ENCODE results near the gene NUP43. TPM values are rescaled to one million over a fixed set of nuclear protein-coding genes. Genes with fewer than 3 reads are reported as not detected.
A peak's percentile ranks its signal among the peaks of the same experiment; 100 is the strongest.
"Not testable (repeated sequence)": the region's sequence is repeated elsewhere in the genome, so short reads cannot be mapped to it uniquely, and the experiment has no call there.

NUP43 gene
- total RNA-seq, 2 donors from 2014 or later, result 18.3 to 26.7 TPM

- Histone ChIP-seq H3K36me3 (no peaks in the 10 kb centered on the region), H3K4me1 (ENCODE audit: control insufficient read depth in 1 of 2, low read depth in 2 of 2) (peaks cover 7 to 21% of the 10 kb centered on the region in 2 donors), H3K4me3 (no peak overlapping the region), H3K27me3 (replicated peaks; ENCODE audit: insufficient read depth) (no peaks in the 10 kb centered on the region), H3K27ac (no peak overlapping the region), H3K9me3 (no peaks in the 10 kb centered on the region)
- no peak for ATAC-seq (ENCODE audit: insufficient number of reproducible peaks, low FRiP score, low read depth)
- DNase-seq (ENCODE audit: low spot score), result no peak
- no peak for TF ChIP-seq CTCF (IDR thresholded peaks at IDR 0.05)
These were observed 6.5 kb upstream of the NUP43 start for GRCh38 chr6:149752600-149753373.

- H3K27ac ChIP-seq; DNase-seq (ENCODE audit: low spot score); H3K9me3 ChIP-seq; H3K4me3 ChIP-seq; H3K36me3 ChIP-seq; ATAC-seq (ENCODE audit: insufficient number of reproducible peaks, low FRiP score, low read depth); H3K27me3 ChIP-seq (replicated peaks; ENCODE audit: insufficient read depth): not testable (repeated sequence)
- H3K4me1 ChIP-seq (ENCODE audit: control insufficient read depth in 1 of 2, low read depth in 2 of 2), result peaks cover 7 to 22% of the 10 kb centered on the region in 2 donors
These were observed 5.6 kb upstream of the NUP43 start for GRCh38 chr6:149751920-149752319.

DNA sequence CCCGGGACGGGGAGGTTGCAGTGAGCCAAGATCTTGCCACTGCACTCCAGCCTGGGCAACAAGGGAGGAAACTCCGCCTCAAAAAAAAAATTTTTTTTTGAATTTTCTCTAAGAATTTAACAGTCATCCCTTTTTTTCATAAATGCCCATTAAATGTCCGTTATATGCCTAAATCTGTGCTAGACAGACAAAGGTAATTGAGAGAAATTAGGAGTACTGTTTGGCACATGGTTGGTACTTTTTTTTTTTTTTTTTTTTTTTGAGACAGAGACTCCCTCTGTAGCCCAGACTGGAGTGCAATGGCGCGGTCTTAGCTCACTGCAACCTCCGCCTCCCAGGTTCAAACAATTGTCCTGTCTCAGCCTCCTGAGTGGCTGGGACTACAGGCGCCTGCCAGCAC lies 4.9 kb upstream of the NUP43 start:
- Histone ChIP-seq H3K36me3 (no peaks in the 10 kb centered on the region), H3K4me3 (peak overlapping the region; percentile 94), H3K4me1 (ENCODE audit: control insufficient read depth in 1 of 2, low read depth in 2 of 2) (peaks cover 7 to 26% of the 10 kb centered on the region in 2 donors), H3K9me3 (no peaks in the 10 kb centered on the region), H3K27me3 (replicated peaks; ENCODE audit: insufficient read depth) (no peaks in the 10 kb centered on the region), H3K27ac (no peak overlapping the region)
- DNase-seq (ENCODE audit: low spot score) (no peak), ATAC-seq (ENCODE audit: insufficient number of reproducible peaks, low FRiP score, low read depth) (no peak)
- TF ChIP-seq CTCF (IDR thresholded peaks at IDR 0.05), result no peak

DNA sequence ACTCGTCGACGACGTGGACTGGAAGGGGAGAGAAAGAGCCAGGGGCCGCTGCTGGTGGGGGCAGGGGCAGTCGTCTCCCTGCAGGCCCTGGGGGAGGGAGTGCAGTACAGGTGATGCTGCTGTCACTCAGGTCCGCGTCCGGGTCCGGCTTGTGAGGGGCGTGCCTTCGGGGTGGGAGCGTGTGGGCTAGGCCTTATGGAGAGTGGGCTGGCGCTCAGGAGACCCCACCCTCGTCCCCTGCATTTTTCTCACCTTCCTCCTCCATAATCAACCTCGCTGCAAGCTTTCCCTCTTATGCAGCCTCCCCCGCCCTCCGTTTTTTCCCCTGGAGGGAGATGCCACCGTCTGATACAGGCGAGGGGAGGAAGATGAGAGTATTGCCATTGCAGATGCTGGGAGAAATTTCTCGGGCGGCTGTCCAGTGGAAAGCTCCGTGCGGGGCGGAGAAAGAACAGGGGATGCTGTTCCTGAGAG lies 3.8 kb upstream of the NUP43 start:
- Histone ChIP-seq H3K27me3 (replicated peaks; ENCODE audit: insufficient read depth) (no peaks in the 10 kb centered on the region), H3K36me3 (no peaks in the 10 kb centered on the region), H3K4me1 (ENCODE audit: control insufficient read depth in 1 of 2, low read depth in 2 of 2) (peaks cover 7 to 33% of the 10 kb centered on the region in 2 donors), H3K4me3 (peak overlapping the region; percentile 94), H3K27ac (peak overlapping the region; percentile 84 to 86), H3K9me3 (no peaks in the 10 kb centered on the region)
- TF ChIP-seq CTCF (IDR thresholded peaks at IDR 0.05), result no peak
- DNase-seq (ENCODE audit: low spot score) (no peak), ATAC-seq (ENCODE audit: insufficient number of reproducible peaks, low FRiP score, low read depth) (no peak)

- H3K36me3 ChIP-seq, result no peaks in the 10 kb centered on the region
- ATAC-seq (ENCODE audit: insufficient number of reproducible peaks, low FRiP score, low read depth), result peak; percentile 80
- H3K9me3 ChIP-seq, result no peaks in the 10 kb centered on the region
- H3K27me3 ChIP-seq (replicated peaks; ENCODE audit: insufficient read depth), result no peaks in the 10 kb centered on the region
- peak; percentile 56 for DNase-seq (ENCODE audit: low spot score)
- H3K4me3 ChIP-seq, result peak within 1 kb of the TSS; percentile 94
- TF ChIP-seq CTCF (IDR thresholded peaks at IDR 0.05), result no peak
- H3K4me1 ChIP-seq (ENCODE audit: control insufficient read depth in 1 of 2, low read depth in 2 of 2), result peaks cover 7 to 37% of the 10 kb centered on the region in 2 donors
- peak within 1 kb of the TSS; percentile 84 to 86 for H3K27ac ChIP-seq
These were observed 3.3 kb upstream of the NUP43 start, which contains the start of gene PCMT1 for GRCh38 chr6:149749594-149750135. TSS of gene PCMT1 (plus strand) at chr6:149749741. CDS start at chr6:149749902, 161 bp downstream.

- H3K4me1 ChIP-seq (ENCODE audit: control insufficient read depth in 1 of 2, low read depth in 2 of 2), result peaks cover 7 to 33% of the 10 kb centered on the region in 2 donors
- not testable (repeated sequence) for H3K9me3 ChIP-seq; H3K27me3 ChIP-seq (replicated peaks; ENCODE audit: insufficient read depth); DNase-seq (ENCODE audit: low spot score); H3K36me3 ChIP-seq
- peak overlapping the region; percentile 84 to 86 for H3K27ac ChIP-seq
- ATAC-seq (ENCODE audit: insufficient number of reproducible peaks, low FRiP score, low read depth), result peak; percentile 17
- H3K4me3 ChIP-seq, result peak overlapping the region; percentile 94
These were observed 2.8 kb upstream of the NUP43 start for GRCh38 chr6:149749082-149749593.

DNA sequence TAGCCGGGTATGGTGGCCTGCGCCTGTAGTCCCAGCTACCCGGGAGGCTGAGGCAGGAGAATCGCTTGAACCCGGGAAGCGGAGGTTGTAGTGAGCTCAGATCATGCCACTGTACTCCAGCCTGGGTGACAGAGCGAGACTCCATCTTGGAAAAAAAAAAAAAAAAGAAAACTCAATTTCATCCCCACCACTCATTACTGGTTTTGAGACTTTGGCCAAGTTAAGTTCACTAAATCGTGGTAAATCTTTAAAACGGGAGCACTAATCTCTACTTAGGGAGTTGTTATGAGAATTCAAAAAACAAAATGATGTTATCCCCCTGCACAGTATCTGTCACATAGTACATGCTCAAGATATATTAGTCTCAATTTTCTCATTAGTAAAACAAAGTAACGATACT lies 1.1 kb downstream of the NUP43 start:
- Histone ChIP-seq H3K36me3 (peaks cover 21% of the 10 kb centered on the region), H3K27ac (peak overlapping the region in 1 of 2 donors; percentile 77), H3K4me3 (peak overlapping the region; percentile 83), H3K4me1 (ENCODE audit: control insufficient read depth in 1 of 2, low read depth in 2 of 2) (peaks cover 0 to 16% of the 10 kb centered on the region in 2 donors)
- DNase-seq (ENCODE audit: low spot score); H3K9me3 ChIP-seq; ATAC-seq (ENCODE audit: insufficient number of reproducible peaks, low FRiP score, low read depth); H3K27me3 ChIP-seq (replicated peaks; ENCODE audit: insufficient read depth): not testable (repeated sequence)

Measured in thoracic aorta (tissue), 2 donors.